ENCODE measurements around the gene ZNF407.

DNA sequence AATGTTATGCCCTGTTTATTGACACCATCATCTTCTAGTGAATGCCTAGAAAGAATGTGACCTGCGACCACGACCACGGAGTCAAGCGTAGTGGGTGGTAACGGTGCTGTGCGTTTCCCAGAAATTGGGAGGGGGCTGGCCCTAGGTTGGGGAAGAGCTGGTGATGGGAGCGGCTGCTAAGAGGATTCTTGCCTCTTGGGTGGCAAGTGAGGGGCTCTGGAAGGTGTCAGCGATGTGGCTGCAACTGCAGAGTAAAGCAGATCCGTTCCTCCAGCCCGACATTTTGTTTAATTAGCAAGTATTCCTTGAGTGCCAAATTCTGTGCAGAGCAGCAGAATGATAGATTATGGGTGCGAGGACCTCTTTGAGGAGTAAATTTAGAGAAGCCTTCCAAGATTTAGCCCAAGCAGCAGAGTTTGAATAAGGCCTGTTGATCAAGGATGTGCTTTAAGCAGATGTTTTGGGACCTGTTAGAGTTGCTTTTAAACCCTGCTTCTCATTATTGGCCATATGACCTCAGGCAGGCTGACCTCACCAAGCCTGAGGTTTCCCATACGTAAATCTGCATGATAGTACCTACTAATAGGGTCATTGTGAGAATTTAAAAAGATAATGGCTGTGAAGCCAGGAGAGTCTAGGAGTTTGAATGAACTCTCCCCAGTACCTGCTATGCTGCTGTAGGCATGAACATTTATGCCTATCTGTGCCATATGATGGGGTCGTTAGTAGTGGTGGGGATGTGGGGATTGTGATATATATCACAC is 323.6 kb downstream of the ZNF407 start:
- no peak for TF ChIP-seq BACH2 (CRISPR knock-in tag; IDR thresholded peaks at IDR 0.05; ENCODE audit: borderline replicate concordance)
- TF ChIP-seq, protein P1, sequence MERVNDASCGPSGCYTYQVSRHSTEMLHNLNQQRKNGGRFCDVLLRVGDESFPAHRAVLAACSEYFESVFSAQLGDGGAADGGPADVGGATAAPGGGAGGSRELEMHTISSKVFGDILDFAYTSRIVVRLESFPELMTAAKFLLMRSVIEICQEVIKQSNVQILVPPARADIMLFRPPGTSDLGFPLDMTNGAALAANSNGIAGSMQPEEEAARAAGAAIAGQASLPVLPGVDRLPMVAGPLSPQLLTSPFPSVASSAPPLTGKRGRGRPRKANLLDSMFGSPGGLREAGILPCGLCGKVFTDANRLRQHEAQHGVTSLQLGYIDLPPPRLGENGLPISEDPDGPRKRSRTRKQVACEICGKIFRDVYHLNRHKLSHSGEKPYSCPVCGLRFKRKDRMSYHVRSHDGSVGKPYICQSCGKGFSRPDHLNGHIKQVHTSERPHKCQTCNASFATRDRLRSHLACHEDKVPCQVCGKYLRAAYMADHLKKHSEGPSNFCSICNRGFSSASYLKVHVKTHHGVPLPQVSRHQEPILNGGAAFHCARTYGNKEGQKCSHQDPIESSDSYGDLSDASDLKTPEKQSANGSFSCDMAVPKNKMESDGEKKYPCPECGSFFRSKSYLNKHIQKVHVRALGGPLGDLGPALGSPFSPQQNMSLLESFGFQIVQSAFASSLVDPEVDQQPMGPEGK (CRISPR knock-in tag; IDR thresholded peaks at IDR 0.05; ENCODE audit: borderline replicate concordance), result no peak
- no peak for TF ChIP-seq POU6F1 (CRISPR knock-in tag; IDR thresholded peaks at IDR 0.05; ENCODE audit: borderline replicate concordance, low read depth)
- no peak for TF ChIP-seq GLIS3 (CRISPR knock-in tag; IDR thresholded peaks at IDR 0.05)
- TF ChIP-seq CREB5 (CRISPR knock-in tag; IDR thresholded peaks at IDR 0.05; ENCODE audit: low read depth), result no peak
- no peak for TF ChIP-seq RARB (CRISPR knock-in tag; IDR thresholded peaks at IDR 0.05)
- TF ChIP-seq ZNF70 (CRISPR knock-in tag; IDR thresholded peaks at IDR 0.05), result no peak
- no peak for TF ChIP-seq PPARA (CRISPR knock-in tag; IDR thresholded peaks at IDR 0.05; ENCODE audit: borderline replicate concordance)
- no peak for TF ChIP-seq ZC3H10 (CRISPR knock-in tag; IDR thresholded peaks at IDR 0.05)
- TF ChIP-seq ARNTL (CRISPR knock-in tag; IDR thresholded peaks at IDR 0.05; ENCODE audit: borderline replicate concordance, low read depth), result no peak
- no peak for TF ChIP-seq ZNF565 (CRISPR knock-in tag; conservative IDR thresholded peaks at IDR 0.05; ENCODE audit: low read depth)
- no peak for TF ChIP-seq TOX (CRISPR knock-in tag; IDR thresholded peaks at IDR 0.05; ENCODE audit: borderline replicate concordance)
- TF ChIP-seq ZFP30 (CRISPR knock-in tag; IDR thresholded peaks at IDR 0.05), result no peak
- no peak for TF ChIP-seq SNAI2 (CRISPR knock-in tag; IDR thresholded peaks at IDR 0.05)
